Stimulated activated CD8-positive, alpha-beta memory T cell treated with anti-CD3 and anti-CD28 coated beads, Interleukin-15, amount 100 ng/mL, for 1 hour (primary cell): ENCODE results near the gene SERINC1.
A peak's percentile ranks its signal among the peaks of the same experiment; 100 is the strongest.
"Not testable (repeated sequence)": the region's sequence is repeated elsewhere in the genome, so short reads cannot be mapped to it uniquely, and the experiment has no call there.

Source experiments
- DNase-seq: peaks from one replicate; pipeline ENCODE4 v3.0.0-alpha.2; 2020; ENCODE audit warnings: low read depth

Gene SERINC1

DNA sequence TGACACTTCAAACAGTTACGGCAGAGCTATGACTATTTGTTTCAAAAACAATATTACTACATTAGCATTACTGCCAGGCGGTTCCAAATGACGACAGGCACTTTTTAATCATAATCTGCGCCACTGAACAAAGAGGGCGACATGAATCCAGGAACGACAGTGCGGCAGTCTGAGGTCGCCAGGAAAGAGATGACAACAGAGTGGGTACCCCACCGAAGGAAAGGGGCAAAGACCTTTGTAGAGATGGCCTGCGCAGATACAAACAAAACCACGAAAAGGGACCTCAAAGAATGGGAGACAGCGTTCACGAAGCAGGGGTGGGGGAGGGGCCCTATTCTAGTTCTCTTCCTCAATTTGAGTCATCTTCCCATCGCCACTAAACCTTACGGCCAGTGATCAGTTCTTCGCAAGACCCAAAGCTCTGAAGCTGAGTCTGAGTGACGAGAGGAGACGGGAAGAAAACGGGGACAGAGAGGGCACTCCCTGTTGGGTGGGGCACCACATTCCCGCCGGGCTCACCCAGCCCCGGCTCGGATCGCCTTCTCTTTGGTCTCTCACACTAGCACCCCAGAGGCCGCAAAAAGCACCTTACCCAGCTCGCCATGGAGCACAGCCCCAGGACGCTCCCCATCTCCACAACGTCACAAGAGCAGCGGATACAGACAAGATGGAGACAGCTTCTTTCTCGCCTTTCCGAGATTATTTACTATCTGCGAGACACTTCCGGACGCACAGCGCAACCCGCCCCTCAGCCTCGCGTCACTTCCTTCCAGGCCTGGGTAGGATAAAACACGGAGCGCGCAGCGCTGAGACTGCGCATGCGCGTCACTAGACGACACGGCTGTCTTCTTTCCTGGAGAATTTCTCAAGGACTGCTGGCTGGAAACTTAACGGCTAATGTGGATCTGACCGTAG is at the start of gene SERINC1:
SERINC1 (minus strand) TSS at position 701 of the 915 bp plus-strand sequence; CDS start at position 631, 70 bp downstream.
- peak; percentile 82 for DNase-seq

DNA sequence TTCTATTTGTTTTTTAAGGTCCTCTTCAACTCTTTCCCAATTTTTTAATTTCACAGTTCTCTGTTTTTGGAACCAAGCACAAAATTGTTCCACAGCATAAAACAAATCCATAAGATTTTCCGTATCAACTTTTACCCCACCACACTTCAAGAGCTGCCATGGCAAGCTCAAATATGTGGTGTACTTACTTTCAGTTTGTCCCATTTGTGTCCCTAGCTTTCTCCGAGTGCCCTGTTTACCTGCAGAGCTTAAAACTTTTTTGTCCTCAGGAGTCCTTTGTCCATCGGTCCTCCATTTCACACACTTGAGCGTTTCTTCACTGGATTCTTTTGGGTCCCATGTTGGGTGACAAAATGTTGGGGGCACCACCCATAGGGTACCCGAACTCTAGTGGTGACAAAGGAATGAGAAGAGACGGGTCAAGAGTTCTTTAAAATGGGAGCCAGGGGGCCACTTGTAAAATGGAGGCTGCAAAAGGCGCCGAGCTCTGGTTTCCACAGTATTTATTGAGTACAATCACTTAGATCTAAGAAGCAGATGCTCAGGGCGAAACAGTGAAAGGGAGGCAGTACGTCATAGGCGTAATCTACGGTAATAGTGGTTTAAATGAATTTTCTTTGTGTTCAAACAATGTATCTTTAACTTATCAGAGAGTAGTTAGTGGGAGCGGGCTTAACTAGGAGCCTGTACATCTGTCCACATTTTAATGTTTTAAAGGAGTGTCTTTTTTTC is 39.8 kb upstream of the SERINC1 start:
- DNase-seq, result no peak

GRCh38 chr6:122505170-122505569 is 33.6 kb upstream of the SERINC1 start:
- DNase-seq, result not testable (repeated sequence)

DNA sequence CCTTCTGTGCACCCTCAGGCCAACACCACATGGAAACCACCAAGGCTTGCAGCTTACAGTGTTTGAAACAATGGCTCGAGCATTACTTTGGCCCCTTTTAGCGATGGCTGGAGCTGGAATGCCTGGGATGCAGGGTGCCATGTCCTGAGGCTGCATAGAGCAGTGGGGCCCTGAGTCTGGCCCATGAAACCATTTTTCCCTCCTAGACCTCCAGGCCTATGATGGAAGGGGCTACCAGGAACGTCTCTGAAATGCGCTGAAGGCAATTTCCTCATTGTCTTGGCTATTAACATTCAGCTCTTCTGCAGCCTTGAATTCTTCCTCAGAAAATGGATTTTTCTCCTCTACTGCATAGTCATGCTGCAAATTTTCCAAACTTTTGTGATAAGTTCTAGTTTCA is 29.9 kb upstream of the SERINC1 start:
- DNase-seq, result no peak

DNA sequence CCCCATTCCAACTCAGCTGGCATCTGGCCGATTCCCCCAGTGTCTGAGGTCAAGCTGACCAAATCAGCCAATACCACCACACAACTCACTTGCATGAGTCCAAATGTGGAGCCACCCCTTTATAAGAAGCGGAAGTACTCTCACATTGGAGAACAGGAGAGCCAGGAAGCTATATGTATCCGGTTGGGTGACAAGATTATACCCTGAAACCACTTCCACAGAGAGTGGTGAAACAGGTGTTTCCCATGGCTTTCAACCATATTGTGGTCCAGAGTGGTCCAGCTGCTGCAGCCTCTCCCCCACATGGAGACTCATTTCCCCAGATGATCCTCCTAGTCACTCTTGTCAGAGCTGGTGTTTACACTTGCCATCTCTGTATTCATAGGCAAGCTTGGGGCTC is 24.0 kb upstream of the SERINC1 start:
- no peak for DNase-seq

DNA sequence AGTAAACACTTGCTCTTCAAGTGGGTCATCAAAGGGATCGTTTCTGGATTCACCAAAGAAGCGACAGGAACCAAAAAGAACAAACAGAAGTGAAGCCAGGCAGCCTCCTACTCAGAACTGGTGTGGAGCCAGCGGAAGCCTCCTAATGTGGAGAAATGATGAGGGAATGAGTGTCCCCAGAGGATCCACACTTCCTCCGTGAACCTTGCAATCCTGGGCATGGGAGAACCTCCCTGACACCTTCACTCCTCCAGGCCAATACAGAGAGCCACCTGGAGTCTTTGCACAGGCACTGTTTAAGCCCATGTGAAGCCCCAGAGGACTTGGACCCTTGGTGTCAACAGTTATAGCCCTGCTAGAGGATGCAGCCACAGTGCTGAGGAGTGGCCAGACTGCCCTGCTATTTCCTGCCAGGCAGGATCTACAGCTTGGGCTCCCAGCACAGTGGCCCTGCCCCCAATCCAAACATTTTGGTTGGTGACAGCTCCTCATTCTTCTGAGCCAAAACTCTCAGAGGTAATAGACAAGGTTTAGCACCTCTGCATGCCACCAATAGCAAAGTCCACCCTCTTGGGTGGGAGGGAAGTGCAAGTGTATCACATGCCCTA is 23.2 kb upstream of the SERINC1 start:
- no peak for DNase-seq

GRCh38 chr6:122491919-122492555 is 20.4 kb upstream of the SERINC1 start:
- peak; percentile 43 for DNase-seq

DNA sequence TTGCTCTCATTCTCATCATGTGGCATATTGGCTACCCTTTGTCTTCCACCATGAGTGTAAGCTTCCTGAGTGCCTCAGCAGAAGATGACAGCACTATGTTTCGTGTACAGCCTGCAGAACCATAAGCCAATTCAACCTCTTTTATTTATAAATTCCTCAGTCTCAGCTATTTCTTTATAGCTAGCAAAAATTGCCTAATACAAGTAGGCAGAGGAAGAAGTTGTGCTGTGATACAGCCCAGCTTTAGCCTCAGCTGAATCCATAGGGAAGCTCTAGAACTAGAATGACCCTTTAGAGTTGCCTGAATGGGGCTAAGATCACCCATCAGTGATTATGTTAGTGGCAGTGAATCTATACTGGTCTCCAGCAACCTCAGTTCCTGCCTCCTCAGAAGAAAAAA is 19.0 kb upstream of the SERINC1 start:
- DNase-seq, result no peak

GRCh38 chr6:122484760-122485159 is 13.2 kb upstream of the SERINC1 start:
- DNase-seq, result no peak

DNA sequence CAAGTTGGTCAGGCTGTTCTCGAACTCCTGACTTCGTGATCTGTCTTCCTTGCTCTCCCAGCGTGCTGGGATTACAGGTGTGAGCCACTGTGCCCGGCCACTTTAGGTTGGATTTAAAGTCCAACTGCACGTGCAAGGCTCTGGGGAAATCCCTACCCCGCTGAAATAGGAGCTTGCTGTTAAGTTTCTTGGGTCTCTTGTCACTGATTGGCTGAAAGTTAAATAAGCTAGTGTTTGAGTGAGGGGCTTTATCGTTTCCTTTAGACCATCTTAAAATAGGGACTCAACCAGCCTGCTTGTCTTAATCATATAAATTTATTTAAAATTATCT is 11.1 kb upstream of the SERINC1 start:
- no peak for DNase-seq

GRCh38 chr6:122476131-122476530 is 4.5 kb upstream of the SERINC1 start:
- DNase-seq, result no peak

DNA sequence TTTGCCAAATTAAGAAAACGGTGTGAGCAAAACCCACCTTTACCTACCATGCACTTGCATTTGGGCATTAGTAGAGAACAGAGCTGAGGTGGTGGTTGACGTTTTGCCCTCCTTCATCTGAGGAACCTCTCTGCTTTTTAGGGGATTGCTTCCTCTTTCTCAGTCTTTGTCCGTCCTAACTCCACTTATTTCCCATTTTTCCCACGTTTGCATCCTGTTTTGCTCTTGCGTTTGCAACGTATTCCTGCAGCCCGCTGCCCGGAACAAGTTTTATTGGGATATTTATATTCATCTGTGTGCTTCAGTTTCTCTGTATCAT is 374 bp upstream of the SERINC1 start:
- DNase-seq, result no peak

GRCh38 chr6:122461885-122462284 is 9.7 kb downstream of the SERINC1 start:
- DNase-seq, result no peak

DNA sequence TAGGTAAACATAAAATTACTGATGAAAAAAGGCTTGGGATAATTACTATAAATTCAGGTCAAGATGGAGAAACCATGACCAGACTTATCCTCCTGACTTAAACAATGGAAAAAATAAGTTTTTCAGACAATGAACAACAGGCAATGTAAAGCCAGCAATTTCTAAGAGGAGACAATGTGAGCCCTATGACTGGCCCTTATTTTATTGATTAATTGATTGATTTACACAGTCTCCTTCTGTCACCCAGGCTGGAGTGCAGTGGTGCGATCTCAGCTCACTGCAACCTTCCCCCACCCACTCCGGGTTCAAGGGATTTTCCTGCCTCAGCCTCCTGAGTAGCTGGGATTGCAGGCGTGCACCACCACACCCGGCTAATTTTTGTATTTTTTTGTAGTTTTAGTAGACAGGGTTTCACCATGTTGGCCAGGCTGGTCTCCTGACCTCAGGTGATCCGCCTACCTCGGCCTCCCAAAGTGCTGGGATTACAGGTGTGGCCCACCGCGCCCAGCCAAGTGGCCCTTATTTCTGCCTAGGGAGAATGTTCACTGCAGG is 11.7 kb downstream of the SERINC1 start:
- DNase-seq, result not testable (repeated sequence)

DNA sequence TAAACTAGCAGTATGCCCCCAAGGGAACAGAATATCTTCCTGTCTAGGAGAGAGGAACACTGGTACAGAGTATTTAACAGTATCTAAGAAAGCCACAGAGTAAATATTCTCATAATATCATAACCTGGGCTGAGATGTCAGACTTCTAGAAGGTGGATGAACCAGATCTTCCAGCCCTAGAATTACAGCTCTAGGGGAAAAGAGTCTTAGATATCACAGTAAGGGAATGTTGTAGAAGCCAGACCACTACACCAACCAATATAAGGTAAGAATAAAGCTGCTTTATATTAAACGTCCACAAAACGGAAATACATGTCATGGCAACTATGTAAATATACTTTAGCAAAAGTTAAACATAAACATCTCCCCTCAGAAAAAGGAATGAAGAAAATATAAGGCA is 12.4 kb downstream of the SERINC1 start:
- no peak for DNase-seq

DNA sequence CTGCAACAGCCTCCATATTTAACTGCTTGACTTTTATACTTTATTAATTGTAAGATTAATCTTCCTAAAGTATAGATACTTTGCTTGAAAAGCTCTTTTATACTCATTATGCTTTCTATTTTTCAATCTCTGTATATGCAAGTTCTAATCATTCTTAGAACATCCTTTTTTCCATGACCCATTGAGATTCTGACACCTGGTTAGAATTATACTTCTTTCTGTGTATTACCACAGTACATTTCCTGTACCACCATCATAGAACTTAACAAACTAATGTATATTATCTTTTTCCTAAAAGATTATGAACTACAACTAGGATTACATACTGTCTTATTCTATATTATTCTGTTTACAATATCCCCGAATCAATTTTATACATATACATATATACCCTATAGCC is 13.5 kb downstream of the SERINC1 start:
- no peak for DNase-seq

DNA sequence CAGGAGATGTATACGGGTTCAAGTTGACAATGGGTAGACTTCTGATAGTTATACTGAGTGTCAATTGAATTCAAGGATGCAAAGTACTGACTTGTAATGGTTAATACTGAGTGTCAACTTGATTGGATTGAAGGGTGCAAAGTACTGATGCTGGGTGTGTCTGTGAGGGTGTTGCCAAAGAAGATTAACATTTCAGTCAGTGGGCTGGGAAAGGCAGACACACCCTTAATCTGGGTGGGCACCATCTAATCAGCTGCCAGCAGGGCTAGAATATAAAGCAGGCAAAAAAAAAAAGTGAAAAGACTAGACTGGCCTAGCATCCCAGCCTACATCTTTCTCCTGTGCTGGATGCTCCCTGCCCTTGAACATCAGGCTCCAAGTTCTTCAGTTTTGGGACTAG is 16.5 kb downstream of the SERINC1 start:
- DNase-seq, result not testable (repeated sequence)

GRCh38 chr6:122454673-122455072 is 16.9 kb downstream of the SERINC1 start:
- no peak for DNase-seq

- DNase-seq, result no peak
Measured at GRCh38 chr6:122452509-122452908, 19.1 kb downstream of the SERINC1 start.

DNA sequence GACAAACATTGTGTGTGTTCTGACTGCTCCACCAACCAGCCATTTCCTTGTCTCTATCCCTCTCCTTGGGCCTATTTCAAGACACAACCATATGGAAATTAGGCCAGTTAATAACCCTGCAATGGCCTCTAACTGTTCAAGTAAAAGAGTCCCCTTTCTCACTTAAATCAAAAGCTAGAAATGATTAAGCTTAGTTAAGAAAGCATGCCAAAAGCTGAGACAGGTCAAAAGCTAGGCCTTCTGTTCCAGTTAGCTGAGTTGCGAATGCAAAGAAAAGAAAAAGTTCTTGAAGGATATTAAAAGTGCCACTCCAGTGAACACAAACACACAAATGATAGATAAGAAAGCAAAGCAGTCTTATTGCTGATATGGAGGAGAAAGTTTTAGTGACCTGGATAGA is 22.5 kb downstream of the SERINC1 start:
- DNase-seq, result no peak

- no peak for DNase-seq
Measured at GRCh38 chr6:122445274-122445673, 26.3 kb downstream of the SERINC1 start.

- DNase-seq, result no peak
Measured at GRCh38 chr6:122438975-122439374, 32.6 kb downstream of the SERINC1 start.
